Astrocyte of the hippocampus (primary cell): ENCODE data around the gene RHEB.
A peak's percentile ranks its signal among the peaks of the same experiment; 100 is the strongest.
"Not testable (repeated sequence)": the region's sequence is repeated elsewhere in the genome, so short reads cannot be mapped to it uniquely, and the experiment has no call there.

Source experiments
- DNase-seq: peaks from one replicate; pipeline ENCODE4 v3.0.0; 2011; ENCODE audit warnings: low read depth, low spot score

The RHEB gene, protein sequence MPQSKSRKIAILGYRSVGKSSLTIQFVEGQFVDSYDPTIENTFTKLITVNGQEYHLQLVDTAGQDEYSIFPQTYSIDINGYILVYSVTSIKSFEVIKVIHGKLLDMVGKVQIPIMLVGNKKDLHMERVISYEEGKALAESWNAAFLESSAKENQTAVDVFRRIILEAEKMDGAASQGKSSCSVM

GRCh38 chr7:151519765-151520418 is at the start of gene RHEB:
RHEB (minus strand) TSS chr7:151519895; CDS start chr7:151519511, 384 bp downstream.
- DNase-seq, result peak; percentile 100

DNA sequence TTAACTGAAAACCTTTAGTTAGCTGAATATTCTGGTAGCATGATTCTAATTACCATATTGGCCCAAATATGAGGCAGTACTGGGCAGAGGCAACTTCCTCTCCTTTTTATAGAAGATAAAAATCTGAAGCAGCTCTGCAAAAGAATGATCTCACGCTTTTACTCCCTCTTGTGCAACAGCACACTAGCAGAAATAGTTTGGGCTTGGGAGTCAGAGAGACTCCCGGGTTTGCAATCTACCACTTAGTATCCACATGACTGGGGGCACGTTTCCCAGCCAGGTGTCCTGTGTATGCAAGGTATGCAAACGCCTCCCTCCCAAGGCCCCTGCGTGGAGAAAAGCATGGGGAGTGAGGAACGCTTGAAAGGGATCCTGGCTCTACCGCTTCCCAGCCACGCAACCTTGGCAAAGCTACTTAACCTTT is 47.2 kb upstream of the RHEB start:
- DNase-seq, result no peak

- peak; percentile 19 for DNase-seq
Observed at GRCh38 chr7:151565541-151565940, 45.8 kb upstream of the RHEB start.

GRCh38 chr7:151560243-151560642 is 40.5 kb upstream of the RHEB start:
- DNase-seq, result no peak

- no peak for DNase-seq
Observed at GRCh38 chr7:151559557-151560183, 40.0 kb upstream of the RHEB start.

DNA sequence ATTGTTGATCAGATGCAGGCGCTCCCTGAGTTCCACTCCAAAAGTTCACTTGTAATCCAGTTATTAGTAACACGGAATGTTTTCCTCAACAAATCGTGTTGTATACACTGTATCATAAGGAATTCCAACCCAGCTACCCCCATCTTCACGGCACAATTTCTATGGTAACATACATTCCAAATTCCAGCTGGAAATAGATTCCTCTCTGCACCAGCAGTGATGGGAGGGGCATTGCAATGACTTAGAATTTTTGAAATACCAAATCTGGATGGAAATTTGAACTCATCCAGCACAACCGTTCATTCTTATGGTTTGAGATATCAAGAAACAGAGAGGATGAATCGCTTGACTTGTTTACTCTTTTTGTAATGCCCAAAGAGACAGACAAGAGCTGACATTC is 38.9 kb upstream of the RHEB start:
- DNase-seq, result peak; percentile 37

DNA sequence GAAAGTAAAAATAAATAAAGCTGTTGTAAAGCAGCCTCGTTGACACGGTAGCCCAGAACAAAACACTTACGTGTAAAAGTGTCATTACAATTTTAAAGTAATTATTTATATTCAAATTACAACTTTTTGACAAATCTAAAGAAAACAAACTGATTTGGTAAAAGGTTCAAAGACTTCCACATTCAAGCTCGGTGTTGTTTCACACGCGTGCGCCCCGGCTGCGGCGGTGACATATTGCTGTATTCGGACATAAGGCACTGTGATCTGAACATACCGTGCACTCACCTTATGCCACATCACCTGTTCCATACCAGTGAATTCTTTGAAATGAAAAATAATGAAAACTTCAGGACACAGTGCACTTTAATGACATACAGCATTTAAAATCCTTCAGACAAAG is 36.9 kb upstream of the RHEB start:
- DNase-seq, result no peak

DNA sequence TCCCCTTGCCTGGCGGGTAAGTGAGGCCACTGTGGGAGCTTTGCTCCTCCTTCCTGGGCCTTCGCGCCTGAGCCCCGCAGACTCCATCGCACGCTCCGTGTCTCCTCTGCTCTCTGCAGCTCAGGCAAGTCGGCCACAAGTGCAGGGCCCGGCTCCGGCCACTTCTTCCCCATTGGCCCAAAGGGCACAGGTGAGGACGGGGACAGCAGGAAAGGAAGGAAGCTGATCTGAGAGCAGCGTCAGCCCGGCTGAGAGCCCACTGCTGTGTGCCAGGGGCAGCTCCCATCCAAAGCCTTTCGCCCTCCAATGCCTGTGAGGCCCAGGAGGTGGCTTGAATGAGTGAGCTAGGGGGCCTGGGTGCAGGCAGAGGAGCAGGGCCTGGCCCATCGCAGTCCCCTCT is 33.7 kb upstream of the RHEB start:
- DNase-seq, result no peak

DNA sequence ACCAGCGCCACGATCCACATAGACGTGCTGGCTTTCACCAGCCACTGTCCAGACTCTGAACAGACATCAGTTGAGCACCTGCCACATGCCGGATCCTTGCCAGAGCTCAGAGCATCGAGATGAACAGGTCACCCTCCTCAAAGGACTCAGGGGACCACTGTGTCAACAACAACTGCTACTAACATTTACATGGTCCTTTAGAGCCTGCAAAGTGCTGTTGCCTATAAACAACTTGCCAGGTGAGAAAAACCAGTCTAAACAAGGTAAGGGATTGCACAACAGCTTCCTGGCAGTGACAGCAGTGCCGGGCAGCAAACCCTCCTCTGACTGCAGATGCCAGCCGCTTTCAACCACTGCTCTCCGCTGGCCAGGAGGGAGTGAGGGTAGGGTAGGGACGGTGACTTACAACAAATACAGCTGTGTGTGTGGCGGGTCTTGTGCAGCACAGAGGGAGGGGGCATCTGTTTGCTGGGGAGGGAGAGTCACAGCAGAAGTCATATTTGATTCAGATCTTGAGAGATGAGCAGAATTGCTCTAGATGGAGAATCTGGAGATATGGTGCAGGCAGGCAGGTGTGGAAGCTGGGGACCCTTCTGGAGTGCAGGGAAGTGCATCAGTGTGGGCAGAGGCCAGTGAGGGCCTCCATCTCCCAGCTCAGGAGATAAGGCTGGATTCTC is 32.8 kb upstream of the RHEB start:
- DNase-seq, result no peak

- DNase-seq, result no peak
Observed at GRCh38 chr7:151551820-151552219, 32.1 kb upstream of the RHEB start.

- peak; percentile 62 for DNase-seq
Observed at GRCh38 chr7:151550656-151551286, 31.1 kb upstream of the RHEB start.

GRCh38 chr7:151549644-151550043 is 29.9 kb upstream of the RHEB start:
- DNase-seq, result no peak

DNA sequence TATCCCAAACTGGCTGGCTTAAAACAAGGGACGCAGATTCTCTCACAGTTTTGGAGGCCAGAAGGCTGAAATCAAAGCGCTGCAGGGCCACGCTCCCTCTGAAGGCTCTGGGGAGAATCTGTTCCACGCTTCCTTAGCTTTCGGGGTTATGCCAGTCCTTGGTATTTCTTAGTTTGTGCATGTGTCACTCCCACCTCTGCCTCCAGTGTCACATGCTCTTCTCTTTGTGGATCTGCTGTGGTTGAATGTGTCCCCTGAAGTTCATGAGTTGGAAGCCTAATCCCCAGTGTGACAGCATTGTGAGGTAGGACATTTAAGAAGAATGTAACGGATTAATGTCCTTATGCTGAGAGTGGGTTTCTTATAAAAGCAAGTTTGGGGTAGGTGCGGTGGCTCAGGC is 29.4 kb upstream of the RHEB start:
- no peak for DNase-seq

DNA sequence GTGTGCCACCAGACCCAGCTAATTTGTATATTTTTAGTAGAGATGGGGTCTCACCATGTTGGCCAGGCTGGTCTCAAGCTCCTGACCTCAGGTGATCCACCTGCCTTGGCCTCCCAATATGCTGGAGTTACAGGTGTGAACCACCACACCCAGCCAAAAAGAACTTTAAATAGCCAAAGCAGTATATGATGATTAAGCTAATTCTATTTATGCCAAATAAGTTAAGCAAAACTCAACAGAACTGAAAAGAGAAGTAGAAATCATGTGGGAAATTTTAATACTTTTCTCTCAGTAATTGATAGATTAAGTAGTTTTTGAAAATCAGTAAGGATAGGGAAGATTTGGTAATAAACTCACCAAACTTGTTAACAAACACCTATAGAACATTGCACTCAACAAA is 24.5 kb upstream of the RHEB start:
- DNase-seq, result no peak

DNA sequence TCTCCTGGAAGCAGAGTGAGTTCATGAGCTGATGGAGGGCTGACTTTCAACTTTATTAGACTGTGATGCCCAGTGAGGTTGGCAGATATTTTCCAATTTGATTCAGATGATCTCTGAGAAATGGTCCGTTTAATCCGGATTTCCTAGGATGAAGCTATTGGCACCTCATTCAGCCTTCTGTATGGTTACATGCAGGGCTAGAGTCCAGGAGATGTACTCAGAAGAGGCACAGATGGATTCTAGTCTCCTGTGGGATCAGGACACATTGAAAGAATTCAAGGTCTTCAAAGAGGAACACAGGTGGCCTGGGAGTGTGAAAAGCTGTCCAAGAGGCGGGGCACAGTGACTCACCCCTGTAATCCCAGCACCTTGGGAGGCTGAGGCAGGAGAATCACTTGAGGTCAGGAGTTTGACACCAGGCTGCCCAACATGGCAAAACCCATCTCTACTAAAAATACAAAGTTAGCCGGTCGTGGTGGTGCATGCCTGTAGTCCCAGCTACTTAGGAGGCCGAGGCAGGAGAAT is 23.0 kb upstream of the RHEB start:
- DNase-seq, result no peak

DNA sequence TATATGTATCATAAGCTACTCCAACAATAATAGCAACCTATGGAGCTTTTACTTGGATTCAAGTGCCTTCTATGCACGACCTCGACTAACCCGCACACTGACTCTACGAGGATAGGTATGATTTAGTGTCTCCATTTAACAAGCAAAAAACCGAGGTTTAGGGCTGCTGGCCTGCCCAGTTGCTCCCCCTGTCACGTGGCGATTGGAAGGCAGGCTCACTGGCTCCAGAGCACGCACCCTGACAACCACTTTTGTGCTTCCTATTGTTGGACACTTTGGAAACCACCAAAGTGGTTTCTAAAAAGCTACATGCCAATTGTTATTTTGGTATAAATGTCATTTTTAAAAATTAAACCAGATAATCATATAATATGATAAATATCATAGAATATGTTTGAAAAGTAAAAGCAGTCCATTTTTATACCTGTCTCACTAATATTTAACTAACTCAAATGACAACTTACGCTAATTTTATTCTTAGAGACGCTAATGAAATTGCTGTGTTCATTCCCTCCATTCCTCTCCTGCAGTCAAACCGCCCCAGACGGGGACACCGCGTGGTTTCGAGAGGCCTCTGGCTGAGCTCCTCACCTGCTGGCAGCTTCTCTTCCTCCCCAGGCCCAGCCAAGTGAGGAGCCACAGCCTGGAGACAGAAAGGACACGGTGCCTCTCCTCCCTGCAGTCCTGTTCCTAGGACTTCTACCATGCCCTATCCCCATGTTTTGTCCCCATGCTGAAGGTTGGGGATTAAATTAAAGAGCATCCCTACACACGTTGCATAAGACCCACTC is 22.2 kb upstream of the RHEB start:
- no peak for DNase-seq

DNA sequence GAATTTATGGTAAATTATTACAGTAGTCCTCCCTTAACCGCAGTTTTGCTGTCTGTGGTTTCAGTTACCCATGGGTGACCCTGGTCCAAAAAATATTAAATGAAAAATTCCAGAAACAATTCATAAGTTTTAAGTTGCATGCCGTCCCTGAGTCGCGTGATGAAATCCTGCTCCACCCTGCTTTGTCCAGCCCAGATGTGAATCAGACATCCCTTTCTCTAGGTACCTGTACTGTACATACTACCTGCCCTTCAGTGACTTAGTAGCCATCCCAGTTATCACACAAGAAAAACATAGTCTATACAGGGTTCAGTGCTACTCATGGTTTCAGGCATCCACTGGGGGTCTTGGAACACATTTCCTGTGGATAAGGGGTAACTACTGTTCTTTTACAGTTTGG is 20.5 kb upstream of the RHEB start:
- no peak for DNase-seq

GRCh38 chr7:151539088-151539671 is 19.5 kb upstream of the RHEB start:
- peak; percentile 73 for DNase-seq

DNA sequence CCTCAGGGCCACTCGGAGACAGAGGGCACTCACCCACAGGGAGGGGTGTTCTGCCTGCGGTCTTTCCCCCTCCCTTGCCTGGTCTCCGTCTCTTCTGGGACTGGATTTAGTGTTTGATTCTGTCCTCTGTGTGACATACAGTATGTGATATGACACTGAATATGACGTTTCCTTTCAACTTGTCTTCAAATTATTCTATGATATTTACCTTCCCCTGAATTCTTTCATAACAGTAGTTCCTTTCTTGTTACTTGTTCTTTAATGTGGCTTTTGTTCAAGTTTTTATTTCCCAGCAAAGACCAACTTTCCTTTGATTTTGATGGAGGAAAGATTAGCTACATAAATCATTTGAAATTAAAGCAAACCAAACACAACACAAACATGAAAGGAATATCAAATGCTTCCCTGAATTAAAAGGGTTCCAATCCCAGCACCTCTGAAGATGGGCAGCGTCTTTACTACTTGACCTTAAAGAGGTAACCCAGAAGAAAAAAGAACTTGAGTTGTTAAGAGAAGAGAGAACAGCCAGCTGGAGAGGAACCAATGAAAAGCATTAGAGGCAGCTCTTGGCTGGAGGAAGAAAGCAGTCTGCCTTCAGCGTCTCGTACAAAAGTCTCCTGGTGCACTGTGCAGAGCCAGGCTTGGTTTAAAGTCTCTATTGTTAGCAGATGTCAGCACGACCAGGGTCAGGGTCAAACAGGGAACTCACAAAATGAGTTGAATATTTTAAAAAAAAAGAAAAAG is 18.3 kb upstream of the RHEB start:
- DNase-seq, result peak; percentile 70

GRCh38 chr7:151536178-151536577 is 16.5 kb upstream of the RHEB start:
- DNase-seq, result not testable (repeated sequence)
